NK-92 treated with Interleukin-12 subunit alpha and Interleukin-12 subunit beta, amount 100 ng/mL, for 24 hours (cell line): ENCODE measurements around the gene RAB4B.
"Not testable (repeated sequence)": the region's sequence is repeated elsewhere in the genome, so short reads cannot be mapped to it uniquely, and the experiment has no call there.

Experiments used
- DNase-seq: peaks from one replicate; lab custom pipeline; 2025; lab: John Stamatoyannopoulos, UW

The RAB4B gene

DNA sequence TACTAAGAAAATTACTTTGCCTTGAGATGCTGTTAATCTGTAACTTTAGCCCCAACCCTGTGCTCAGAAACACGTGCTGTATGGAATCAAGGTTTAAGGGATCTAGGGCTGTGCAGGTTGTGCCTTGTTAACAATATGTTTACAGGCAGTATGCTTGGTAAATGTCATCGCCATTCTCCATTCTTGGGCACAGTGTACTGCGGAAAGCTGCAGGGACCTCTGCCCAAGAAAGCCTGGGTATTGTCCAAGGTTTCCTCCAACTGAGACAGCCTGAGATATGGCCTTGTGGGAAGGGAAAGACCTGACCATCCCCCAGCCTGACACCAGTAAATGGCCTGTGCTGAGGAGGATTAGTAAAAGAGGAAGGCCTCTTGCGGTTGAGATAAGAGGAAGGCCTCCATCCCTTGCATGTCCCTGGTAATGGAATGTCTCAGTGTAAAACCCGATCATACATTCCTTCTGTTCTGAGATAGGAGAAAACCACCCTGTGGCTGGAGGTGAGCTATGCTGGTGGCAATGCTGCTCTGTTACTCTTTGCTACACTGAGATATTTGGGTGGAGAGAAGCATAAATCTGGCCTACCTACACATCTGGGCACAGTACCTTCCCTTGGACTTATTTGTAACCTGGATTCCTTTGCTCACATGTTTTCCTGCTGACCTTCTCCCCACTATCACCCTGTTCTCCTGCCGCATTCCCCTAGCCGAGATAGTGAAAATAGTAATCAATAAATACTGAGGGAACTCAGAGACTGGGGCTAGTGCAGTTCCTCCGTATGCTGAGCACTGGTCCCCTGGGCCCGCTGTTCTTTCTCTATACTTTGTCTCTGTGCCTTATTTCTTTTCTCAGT is 44.9 kb downstream of the RAB4B start:
- DNase-seq: not testable (repeated sequence)

DNA sequence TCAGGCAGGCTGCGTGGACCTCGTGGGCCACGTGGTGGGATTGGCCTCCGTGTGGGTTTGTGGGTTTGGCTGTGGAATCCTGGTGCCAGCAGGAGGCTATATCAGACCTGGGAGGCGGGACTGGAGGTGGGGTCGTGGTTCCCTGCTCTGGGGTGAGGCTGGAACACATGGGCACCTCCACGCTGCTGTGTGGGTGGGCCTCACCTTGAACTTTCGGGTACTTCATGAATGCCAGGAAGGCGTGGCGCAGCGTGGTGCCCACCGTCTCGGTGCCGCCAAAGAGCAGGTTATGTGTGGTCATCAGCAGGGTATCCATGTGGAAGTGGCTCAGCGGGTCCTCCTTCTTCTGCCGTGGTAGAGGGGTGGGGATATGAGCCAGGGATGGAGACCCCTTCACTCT is 46.9 kb downstream of the RAB4B start:
- DNase-seq: not testable (repeated sequence)

- DNase-seq: not testable (repeated sequence)
Observed at GRCh38 chr19:40825460-40826095, 47.5 kb downstream of the RAB4B start.

- not testable (repeated sequence) for DNase-seq
Observed at GRCh38 chr19:40826312-40826698, 48.3 kb downstream of the RAB4B start.

DNA sequence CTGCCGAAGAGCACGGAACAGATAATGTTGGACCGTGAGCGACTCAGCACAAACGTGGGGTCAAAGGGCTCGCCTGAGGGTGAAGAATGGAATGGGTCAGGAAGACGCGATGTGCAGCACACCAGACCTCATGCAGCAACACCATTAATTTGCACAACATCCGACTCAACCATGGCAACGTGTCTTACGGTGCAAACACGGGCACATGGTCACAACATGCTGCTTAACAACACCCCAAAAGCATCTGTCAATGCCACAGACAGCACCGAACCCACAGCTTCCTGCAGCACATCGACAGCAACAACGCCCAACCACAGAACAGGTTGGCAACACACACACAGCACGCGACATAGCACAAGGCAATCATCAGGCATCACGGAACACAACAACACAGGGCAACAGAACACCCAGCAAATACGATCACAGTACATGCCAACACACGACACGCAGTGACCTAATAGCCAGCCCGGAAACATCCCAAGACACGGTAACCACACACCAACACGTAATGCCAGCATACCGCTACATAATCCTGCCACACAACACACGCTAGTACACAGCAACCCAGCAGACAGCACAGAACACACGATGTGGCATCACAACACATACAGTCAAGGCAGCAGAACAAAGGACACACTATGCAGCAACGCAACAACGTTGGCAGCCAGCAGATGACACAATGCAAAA is 48.8 kb downstream of the RAB4B start:
- not testable (repeated sequence) for DNase-seq

DNA sequence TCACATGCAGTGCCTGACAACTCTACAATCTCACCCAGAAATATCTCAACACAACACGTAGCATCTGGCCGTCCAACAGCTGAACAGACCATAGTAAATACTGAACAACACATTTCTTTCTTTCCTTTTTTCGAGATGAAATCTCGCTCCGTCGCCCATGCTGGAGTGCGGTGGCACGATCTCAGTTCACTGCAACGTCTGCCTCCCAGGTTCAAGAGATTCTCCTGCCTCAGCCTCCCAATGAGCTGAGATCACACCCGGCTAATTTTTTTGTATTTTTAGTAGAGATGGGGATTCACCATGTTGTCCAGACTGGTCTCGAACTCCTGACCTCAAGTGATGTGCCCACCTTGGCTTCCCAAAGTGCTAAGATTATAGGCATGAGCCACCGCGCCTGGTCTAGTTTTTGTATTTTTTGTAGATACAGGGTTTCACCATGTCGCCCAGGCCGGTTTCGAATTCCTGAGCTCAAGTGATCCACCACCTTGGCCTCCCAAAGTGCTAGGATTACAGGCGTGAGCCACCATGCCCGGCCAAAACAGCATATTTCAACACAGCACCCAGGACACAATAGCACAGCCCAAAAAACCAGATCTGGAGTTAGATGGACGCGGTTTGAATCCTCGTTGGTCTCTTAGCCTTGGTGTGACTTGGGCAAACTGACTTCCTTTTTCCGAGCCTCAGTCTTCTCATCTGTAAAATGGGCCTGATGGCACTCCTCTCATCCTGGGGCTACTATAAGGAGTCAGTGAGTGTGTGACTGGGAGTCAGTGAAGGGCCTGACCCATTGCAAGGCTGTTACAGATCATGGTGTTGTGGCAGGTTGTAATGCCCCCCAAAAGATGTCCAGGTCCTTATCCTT is 49.6 kb downstream of the RAB4B start:
- DNase-seq: no peak

DNA sequence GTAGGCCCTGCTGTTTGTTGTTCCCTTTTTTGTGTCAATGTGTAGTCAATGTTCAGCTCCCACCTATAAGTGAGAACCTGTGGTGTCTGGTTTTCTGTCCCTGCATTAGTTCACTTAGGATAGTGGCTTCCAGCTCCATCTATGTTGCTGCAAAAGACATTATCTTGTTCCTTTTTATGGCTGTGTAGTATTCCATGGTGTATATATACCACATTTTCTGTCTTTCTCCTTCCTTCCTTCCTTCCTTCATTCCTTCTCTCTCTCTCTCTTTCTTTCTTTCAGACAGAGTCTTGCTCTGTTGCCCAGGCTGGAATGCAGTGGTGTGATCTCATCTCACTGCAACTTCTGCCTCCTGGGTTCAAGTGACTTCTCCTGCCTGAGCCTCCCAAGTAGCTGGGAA is 51.2 kb downstream of the RAB4B start:
- no peak for DNase-seq

DNA sequence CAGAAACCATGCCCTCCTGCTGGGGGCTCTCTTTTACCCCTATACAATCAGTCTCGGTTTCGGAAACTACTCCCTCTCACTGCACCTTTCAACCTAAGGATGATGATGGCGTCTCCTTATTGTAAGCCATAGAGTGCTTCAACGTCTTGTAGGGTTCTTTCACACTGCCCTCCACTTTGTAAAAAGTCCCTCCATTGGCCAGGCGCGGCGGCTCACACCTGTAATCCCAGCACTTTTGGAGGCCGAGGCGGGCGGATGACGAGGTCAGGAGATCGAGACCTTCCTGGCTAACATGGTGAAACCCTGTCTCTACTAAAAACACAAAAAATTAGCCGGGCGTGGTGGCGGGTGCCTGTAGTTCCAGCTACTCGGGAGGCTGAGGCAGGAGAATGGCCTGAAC is 52.7 kb downstream of the RAB4B start:
- DNase-seq: not testable (repeated sequence)

DNA sequence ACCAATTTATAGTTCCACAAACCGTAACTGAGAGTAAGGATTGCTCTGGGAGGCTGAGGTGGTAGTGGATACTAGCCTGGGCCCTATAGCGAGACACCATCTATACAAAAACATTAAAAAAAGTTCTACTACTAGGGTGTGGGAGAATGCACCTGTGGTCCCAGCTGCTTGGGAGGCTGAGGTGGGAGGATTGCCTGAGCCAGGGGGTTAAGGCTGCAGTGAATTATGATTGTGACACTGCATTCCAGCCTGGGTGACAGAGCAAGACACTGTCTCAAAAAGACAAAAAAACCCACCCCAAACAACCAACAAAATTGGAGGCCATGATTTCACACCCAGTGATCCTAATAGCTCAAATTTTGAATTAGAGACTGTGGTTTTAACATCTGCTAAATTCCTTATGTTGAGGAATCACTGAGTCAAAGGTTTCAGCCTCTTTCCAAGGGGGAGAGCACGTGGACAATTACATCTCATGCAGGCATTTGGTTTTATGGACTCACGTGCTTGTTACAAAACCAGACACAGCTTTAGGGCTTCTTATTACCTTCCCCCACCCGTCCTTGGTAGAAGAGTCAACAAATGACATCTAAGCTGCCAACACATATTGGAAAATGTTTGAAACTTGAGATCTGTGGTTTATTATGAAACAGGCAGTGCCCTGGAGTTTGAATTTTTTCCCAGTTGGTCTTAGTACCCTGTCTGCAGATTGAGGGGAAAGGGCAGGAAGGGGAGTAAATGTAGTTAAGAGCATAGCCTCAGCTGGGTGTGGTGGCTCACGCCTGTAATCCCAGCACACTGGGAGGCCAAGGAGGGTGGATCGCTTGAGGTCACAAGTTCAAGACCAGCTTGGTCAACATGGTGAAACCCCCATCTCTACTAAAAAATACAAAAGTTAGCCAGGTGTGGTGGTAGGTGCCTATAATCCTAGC is 53.7 kb downstream of the RAB4B start:
- no peak for DNase-seq

DNA sequence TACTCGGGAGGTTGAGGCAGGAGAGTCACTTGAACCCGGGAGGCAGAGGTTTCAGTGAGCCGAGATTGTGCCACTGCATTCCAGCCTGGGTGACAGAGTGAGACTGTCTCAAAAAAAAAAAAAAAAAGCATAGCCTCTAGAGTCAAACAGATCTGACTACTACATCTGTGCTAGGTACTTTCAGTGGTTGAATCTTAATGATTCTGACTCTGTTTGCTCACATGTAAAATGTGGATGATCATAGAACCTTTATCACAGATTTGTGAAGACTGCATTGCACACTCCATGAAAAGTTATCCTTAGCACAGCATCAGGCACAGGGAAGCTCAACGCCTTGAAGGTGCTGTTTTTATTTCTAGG is 54.4 kb downstream of the RAB4B start:
- DNase-seq: not testable (repeated sequence)

- not testable (repeated sequence) for DNase-seq
Observed at GRCh38 chr19:40833728-40834533, 55.9 kb downstream of the RAB4B start.

DNA sequence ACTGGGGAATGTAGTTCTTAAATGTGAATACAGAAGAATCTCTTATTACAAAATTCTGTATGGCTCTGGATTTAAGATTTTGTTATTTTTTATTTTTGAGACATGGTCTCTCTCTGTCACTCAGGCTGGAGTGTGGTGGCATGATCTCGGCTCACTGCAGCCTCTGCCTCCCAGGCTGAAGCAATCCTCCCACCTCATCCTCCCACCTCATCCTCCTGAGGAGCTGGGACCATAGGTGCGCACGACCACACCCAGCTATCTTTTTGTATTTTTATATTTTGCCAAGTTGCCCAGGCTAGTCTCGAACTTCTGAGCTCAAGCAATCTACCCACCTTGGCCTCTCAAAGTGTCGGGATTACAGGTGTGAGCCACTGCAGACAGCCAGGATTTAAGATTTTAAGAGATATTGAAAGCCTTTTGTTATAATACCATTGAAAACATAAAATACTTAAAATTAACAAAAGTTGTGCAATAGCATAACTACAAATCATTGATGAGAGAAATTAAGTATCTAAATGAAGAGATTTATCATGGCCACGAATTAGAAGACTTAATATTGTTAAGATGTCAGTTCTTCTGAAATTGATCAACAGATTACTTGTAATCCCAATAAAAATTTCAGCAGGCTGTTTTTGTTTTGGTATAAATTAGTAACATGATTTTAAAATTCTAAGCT is 58.8 kb downstream of the RAB4B start:
- no peak for DNase-seq

DNA sequence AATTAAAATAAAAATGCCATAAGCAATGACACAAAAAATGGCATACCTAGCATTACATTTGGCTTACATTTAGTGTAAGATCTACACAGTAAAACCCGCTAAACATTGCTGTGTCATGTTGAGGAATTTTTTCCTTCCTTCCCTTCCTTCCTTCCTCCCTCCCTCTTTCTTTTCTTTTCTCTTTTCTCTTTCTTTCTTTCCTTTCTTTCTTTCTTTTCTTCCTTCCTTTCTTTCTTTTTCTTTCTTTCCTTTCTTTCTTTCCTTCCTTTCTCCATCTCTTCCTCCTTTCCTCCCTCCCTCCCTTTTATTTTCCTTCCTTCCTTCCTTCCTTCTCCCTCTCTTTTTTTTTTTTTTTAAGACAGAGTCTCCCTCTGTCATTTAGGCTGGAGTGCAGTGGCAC is 60.4 kb downstream of the RAB4B start:
- not testable (repeated sequence) for DNase-seq

DNA sequence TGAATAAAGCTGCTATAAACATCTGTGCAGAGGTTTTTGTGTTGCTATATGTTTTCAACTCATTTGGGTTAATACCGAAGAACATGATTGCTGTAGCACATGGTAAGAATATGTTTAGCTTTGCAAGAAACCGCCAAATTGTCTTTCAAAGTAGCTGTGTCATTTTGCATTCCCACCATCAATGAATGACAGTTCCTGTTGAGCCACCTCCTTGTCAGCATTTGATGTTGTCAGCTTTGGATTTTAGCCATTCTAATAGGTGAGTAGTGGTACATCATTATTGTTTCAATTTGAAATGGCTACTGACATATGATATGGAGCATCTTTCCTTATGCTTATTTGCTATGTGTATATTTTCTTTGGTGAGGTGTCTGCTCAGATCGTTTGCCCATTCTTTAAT is 64.0 kb downstream of the RAB4B start:
- not testable (repeated sequence) for DNase-seq

DNA sequence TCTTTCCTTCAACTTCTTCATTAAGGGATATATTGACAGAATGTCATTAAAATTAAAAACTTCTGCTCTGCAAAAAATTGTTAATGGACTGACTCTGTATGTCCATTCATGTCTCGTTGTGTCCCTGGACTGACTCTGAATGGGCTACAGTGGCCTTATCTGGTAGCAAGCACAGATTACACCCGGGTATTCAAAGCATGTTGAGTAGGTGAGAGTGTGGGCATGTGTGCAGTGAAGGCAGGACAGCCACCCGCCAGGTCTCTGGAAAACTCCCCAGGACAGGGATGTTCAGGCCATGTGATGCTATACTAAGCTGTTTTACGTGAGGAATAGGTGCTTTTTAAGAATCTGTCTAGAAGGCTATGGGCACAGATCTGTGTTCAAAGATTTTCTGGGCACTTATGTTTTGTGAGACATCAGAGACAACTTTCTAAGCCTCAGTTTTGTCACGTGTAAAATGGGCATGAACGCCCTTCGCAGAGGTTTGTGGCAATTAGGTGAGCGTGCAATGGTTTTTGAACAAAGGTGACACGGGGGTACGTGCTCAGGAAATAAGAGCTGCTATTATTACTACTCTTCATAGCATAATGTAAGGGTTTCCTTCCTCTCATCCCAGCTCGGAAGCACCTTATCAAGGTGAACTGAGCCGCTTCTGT is 65.1 kb downstream of the RAB4B start:
- not testable (repeated sequence) for DNase-seq

GRCh38 chr19:40843653-40844052 is 65.6 kb downstream of the RAB4B start:
- not testable (repeated sequence) for DNase-seq
